GM03348 (cell line): ENCODE results near the gene PDE11A.
"Not testable (repeated sequence)": the region's sequence is repeated elsewhere in the genome, so short reads cannot be mapped to it uniquely, and the experiment has no call there.

Experiments used
- DNase-seq: peaks from one replicate; pipeline ENCODE4 v3.0.0; 2012; ENCODE audit warnings: low spot score

PDE11A gene

DNA sequence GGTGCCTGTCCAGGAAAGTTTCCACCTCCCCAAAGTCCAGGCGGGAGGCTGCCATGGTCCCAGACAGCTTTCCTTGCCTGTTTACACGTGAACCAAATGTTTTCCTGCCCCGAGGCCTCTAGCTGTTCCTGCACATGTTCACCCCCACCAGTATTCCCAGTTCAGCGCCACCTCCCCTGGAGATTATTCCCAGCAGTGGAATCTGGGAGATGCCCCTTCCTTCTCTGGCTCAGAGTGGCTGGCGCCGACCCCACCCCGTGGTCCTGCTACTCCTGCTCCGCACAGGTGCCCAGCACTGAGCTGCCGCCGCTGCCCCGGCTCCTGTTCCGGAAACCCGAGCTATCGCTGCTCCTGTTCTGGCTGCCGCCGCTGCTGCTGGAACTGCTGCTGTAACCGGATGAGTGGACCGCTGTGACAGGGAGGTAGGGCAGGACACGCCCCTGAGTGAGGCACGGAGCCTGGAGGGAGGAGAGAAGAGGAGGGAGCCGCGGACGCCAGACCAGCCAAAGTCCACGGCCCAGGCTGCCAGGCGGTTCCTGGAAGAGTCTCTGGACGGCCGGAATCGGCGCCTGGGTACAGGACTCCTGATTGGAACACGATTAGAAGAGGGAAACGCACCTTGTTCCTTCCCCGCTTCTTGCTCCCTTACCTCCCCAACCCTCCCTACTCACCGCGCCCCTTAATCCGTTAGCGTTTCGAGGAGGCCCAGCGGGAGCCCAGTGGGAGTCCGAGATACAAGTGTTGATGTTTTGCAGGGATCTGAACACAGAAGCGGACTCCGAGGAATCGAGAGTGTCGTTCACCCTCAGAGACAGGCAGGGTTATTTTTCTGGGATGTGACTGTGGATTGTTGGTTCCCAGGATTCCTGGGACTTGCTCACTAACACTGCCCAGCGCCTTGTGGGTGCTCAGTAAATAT lies at the start of gene PDE11A:
Gene PDE11A (minus strand): TSS at position 395 of the 919 bp plus-strand sequence. CDS start 340 bp downstream, at position 55.
- DNase-seq = peak; percentile 93

DNA sequence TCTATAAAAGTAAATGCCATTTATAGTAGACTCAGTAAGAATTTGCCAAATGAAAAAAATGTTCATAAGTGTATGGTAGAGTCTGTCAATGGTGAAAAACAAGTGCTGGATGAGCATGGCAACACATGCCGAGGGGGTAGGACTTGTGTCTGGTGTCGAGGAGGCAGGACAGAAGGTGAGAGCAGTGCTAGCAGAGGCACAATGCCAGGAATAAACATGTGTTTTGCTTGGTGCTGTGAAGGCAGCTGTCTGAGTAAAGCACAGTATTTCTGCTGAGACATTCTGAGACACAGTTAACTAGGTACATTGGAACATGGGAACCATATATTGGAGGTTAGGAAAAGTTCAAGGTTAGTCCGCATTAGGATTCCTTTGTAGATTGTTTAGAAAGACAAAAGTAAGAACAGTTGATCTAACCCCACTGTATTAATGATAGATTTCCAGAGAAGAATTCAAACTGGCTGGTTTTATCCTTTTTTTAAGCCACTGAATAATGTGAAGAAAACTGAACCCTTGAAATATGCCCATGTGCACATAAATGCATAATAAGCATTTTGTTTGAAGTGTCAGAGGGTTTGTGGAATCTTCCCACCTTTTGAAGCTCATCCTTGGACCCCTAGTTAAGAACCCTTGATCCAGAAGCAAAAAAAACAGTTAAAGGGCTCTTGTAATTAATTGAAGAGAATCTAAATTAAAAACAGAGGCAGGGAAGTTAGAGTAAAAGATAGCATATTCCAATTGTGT lies 46.8 kb upstream of the PDE11A start:
- no peak for DNase-seq

DNA sequence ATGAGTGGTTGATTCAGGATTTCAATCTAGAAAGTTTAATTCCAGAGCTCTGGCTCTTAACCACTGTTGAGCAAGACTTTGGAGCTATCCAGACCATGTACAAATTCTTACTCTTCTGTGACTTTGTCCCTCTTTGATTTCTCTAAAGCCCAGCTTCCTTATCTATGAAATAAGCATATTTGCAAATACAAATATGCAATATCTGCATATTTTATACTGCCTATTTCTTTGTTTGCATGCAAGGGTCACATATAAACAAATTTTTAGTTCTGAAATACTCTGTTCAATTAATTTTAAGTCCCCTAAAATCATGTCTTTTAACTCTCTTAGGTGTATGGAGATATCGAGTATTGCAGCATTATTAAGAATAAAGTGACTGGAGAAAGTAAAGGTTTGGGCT lies 45.1 kb upstream of the PDE11A start:
- no peak for DNase-seq

DNA sequence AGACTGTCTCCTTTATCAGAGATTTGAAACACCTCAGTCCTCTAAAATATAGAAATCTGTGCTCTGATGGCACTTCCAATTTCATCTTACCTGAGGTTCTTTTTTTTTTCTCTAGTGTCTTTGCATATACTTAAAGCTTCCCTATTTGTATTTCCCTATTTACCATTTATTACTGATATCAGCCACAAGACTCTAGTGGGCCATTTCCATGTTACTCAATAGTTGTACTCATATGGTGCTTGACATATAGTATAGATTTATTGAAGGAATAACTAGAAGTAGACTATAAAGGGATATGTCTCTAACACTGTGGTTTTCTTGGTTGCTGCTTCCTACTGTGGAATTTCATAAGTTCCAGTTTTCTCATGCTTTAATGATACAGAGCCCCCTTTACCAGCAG lies 42.7 kb upstream of the PDE11A start:
- no peak for DNase-seq

DNA sequence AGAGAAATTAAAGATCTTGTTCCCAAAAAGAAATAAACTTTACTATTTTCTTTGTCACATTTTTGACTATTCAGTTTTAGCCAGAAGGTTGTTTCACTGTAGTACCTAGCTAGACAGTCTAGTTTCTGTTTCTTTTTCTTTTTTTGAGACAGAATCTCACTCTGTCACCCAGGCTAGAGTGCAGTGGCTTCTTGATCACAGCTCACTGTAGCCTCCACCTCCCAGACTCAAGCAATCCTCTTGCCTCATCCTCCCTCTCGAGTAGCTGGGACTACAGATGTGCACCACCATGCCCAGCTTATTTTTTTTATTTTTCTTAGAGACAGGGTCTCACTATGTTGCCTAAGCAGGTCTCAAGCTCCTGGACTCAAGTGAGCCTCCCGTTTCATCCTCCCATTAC lies 41.9 kb upstream of the PDE11A start:
- DNase-seq = no peak

DNA sequence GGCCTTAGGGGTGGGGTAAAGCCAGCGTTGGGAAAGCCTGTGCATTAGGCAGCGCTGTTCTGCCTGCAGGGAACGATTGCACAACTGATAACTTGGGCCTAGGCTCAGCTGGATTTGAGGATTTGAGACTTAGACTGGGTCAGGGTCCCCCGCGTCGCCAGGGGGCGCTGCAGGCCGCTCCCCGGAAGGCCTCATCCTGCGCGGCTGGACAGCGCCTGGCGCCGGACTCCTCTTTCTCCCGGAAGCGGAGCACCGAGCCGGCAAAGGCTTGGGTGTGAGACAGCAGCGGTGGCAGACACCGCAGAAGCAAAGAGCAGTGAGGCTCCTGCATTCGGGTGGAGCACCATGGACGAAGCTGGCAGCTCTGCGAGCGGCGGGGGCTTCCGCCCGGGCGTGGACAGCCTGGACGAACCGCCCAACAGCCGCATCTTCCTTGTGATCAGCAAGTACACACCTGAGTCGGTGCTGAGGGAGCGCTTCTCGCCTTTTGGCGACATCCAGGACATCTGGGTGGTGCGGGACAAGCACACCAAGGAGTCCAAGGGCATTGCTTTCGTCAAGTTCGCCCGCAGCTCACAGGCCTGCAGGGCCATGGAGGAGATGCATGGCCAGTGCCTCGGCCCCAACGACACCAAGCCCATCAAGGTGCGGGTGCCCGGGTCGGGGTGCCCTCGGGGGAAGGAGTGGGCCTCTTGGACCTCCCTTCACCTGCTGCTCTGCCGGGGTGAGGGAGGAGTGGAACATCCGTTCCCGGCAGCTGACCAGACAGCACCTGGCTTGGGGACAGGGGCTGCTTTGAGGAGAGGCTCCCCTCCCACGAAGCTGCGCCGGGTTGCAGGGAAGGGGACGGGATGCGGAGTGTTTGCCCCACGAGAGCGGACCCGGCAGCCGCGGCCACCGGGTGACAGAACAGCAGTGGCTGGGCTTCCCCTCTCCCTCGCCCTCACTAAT lies 39.9 kb upstream of the PDE11A start, which contains the start of gene RBM45:
Gene RBM45 (plus strand): TSS at position 236 of the 951 bp plus-strand sequence. CDS start 110 bp downstream, at position 346.
- DNase-seq = peak; percentile 97

DNA sequence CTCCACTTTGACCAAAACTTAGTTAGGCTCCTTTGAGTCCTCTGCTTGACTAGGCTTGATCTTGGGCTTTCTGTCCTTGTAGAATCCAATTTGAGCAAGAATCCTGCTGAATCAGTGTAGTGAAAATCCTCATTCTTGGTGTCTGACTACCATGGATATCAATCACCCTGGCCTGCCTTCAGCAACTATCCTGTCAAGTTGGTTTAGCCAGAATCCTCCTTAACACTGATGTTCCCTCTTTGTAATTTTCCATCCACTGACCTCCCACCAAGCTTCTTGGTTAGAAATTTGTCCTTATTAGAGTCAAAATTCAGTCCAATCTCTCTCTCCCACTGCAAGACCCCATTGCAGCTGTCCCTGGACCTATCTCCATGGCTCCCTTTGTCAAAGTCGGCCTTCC lies 39.2 kb upstream of the PDE11A start:
- DNase-seq = no peak

DNA sequence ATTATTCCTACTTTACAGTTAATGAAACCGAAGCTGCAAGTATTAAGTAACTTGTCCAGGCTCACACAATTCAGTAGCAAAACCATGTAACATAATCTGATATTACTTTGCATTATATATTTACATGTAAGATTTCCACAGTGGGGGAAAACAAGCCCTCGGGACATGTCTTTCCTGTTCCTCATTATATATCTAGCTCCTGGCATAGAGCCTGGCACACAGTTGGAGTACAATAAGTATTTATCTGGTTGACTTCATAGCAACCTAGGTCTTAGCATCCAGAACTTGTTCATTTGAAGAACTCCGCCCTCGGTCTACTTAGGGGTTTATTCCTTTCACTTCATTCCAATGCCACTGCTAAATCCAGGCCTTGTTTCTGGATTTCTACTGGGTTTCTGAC lies 38.1 kb upstream of the PDE11A start:
- DNase-seq = no peak

DNA sequence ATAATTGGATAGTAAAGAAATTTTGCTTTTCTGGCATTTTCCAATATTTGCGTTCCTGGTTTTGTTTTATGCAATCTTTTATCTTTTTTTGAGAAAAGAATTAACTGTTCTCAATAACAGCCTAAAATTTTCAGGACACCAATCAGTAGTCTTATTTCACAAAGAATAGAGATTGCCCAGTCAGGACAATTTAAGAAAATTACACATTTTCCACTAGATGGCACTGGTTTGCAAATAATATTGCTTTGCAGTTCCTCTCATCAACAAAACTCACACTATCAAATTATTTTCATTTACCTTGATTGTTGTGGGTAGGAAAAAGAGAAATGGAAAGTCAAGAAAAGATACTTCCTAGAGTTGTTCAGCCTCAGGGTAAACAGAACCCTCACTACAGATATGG lies 37.2 kb upstream of the PDE11A start:
- peak; percentile 69 for DNase-seq

DNA sequence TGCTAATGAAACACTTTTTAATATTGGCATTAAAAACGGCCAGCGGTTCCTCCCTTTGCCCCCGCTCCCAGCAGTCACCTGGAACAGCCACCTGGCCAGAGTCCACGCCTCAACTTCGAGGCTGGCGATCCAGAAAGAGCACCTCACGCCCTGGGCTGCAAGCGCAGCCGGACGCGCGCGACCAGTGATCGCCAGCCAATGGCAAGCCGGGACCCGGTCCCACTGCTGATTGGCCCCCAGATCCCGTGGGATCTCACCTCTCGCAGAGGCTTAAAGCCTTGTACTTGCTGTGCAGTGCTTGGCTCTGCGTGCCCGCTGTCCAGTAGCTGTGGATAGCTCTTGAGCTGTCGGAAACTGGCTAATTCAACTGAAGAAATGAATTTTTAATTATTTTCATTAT lies 35.6 kb upstream of the PDE11A start:
- no peak for DNase-seq

DNA sequence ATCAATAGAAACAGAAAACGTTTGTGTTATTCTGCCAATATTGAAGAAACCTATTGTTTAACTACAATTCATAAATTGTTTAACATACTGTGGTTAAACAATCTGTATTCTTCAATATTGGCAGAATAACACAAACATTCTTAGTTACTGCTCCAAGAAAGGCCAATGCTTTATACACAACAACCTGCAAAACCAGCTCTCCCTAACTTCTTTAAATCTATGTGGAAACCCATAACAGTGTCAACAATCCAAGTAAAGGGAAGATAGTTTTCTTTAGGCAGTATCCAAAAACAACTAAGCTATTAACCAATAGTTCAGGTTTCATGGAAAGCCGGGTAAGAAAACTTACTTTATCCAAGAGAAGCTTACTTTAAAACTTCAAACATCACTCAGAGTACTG lies 33.5 kb upstream of the PDE11A start:
- no peak for DNase-seq

DNA sequence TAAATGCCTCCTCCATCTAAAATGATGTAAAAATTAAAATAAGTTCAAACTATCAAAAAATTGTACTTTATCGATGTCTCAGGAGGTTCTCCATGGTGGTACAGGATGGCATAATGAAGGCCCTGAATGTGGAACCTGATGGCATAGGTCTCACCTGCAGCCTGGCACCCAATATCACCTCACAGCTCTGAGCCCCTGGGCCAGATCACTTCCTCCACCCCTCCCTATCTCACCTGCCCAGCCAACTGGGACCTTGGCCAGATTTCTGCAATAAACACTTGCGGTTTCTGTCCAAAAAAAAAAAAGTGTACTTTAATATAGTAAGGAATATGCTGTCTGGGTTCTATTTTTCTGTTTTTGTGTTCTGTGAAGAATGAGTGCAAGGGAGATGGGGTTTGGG lies 33.0 kb upstream of the PDE11A start:
- no peak for DNase-seq

DNA sequence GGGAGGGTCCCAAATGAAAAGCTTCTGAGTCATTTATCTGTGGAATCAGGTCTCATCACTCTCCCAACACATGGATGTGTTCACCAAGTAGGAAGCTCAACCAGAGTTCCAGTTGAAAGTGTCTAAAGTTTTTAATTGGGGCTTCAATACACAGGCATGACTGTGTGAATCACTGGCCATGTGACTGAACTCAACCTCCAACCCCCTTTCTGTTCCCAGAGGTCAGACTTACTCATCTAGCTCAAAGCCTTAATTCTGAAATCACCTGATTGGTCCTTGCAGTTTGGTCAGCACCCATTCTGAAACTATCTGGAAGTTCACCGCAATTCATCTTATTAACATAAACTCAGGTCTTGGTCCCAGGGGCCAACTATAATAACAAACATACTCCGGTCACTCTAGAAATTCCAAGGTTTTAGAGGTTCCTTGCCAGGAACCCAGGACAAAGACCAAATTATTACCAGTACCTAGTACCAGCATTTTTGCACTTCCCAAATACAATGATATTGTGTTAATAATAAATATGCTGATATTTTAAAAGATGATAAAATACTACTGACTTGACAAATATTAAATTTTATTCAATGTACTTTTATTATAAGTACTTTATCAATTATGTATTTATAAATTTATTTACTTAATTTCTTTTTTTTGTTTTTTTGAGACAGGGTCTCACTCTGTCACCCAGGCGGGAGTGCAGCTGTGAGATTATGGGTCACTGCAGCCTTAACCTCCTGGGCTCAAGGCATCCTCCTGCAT lies 28.9 kb upstream of the PDE11A start:
- DNase-seq = no peak

DNA sequence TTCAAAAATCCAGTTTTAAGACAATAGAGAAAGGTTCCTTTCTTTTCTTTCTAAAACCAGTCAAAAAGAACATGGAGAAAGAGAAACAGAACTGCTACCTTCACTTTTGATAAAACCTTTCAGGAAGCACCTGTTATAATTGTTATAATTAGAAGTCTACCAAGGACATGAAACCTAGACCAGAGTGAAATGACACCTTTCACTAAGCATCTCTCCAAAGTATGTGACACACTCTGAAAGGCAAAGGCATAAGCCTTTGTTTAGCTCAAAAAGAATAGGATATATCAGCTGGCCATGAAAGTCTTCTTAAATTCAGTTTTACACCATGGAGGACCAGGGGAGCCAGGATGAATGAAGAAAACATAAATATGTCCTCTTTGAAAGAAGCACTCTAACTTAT lies 20.9 kb upstream of the PDE11A start:
- no peak for DNase-seq

DNA sequence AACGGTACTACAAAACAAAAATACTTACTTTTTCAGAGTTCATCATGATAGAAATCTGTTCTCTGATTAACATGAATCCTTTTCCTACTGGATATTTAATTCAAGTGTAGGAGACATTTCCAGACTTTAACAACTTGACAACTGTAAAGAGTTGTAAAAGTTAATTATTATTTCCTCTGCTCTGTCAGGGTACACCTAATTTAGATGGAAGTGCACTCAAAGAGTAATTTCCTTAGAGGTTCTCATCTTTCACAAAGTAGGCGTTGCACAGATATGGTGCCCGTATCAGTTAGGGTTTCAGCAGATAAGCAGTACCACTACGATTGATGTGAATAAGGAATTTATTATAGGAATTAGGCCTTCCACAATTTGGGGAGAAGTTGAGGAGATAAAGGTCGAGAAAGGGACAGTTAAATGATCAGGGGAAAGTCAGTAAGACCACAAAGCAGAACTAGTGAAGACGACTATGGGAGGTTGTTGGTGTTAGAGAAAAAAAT lies 16.2 kb upstream of the PDE11A start:
- no peak for DNase-seq

DNA sequence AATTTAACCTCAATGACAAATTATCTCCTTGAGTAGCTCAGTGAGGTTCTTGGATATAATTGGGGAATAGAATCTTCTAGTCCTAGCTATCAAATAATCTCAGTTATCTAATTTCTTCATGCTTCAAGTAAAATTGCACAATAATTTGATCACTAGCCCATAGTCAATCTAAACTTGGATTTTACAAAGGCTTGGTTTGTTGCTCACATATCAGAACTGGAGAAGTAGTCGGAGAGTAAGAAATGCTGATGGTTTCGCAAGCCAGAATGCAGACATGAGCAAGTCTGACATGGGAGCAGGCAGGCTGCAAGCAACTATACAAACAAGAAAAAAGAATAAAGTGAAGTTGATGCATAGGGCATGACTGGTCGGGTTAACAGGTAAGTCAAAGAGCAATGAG lies 11.7 kb upstream of the PDE11A start:
- DNase-seq = no peak

DNA sequence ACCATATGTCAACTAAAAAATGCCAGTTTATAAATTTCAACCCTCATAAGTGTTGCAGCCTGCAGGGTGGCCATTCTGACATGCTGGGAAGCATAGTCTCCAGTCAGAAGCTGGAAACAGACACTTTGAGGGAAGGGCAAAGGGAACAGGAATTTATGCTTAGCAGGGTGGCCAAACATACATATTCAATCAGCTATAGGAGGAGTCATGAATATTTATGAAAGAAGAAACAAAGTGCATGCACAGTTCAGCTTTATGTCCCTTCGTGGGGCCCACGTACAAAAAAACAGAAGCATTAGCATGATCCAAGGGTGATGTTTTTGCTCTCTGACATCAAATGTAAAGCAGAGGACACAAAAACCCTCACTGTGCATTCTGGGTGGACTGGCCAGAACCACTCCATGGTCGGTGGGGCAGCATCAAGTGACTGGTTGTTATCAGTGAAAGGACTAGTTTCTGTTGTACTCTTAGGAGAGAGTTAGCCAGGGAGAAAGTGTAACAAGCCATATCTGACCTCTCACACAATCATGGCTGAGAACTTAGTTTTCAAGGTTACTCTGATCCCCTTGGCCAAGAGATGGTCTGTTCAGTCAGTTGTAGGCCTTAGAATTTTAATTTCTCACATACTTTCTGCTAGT lies 9.9 kb upstream of the PDE11A start:
- no peak for DNase-seq

DNA sequence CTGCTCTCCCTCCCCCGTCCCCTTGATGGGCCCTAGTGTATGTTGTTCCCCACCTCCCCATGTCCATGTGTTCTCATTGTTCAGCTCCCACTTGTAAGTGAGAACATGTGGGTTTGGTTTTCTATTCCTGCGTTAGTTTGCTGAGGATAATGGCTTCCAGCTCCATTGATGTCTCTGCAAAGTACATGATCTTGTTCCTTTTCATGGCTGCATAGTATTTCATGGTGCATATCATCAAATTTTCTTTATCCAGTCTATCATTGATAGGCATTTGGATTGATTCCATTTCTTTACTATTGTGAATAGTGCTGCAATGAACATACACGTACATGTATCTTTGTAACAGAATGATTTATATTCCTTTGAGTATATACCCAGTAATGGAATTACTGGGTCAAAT lies 6.7 kb upstream of the PDE11A start:
- DNase-seq = not testable (repeated sequence)

DNA sequence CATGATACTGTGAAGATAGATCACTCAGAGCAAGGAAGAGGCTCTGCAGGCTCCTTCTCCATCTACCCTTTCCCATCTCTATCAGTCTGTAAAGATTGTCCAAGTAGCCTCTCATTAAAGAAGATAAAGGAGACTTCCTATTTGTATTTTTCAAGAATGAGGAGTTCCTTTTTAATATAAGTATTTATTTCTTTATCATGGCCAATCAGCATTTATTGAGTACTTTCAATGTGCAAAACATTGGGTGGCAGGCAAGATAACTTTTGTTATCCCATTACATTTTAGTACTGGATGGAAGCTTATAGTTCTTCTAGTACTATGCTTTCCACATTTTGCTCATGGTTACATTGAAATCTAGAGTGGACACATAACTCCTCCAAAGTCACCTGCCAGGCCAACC lies 3.6 kb upstream of the PDE11A start:
- no peak for DNase-seq

DNA sequence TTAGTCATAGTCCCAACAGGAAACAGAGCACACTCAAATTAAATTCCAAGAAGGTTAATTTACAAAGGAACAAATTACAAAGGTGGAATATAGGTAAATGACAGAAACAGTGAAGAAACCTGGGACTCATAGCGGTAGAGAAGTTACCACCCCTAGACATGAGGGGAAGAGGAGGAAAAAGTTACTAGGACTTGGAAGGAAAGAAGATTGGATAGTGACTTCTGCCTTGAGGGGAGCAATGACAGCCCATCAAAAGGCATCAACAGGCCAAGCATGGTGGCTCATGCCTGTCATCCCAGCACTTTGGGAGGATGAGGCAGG lies 2.4 kb upstream of the PDE11A start:
- no peak for DNase-seq
